C1 segment of cervical spinal cord (tissue), 14 donors: ENCODE data around the gene TOP1.
"Not testable (repeated sequence)": the region's sequence is repeated elsewhere in the genome, so short reads cannot be mapped to it uniquely, and the experiment has no call there.

Experiments used
- DNase-seq, 14 donors: peaks; one replicate each; lab custom pipeline; 2025; lab: John Stamatoyannopoulos, UW

TOP1 gene

GRCh38 chr20:41003936-41004294, 24.7 kb upstream of the TOP1 start:
- DNase-seq, result not testable (repeated sequence)

- peak in 1 of 14 donors; percentile 6 for DNase-seq
Measured at GRCh38 chr20:41004531-41005360, 23.9 kb upstream of the TOP1 start.

- peak in 3 of 14 donors; percentile 9 to 14 (median 11) for DNase-seq
Measured at GRCh38 chr20:41005361-41005729, 23.3 kb upstream of the TOP1 start.

GRCh38 chr20:41006126-41006935, 22.3 kb upstream of the TOP1 start:
- no peak for DNase-seq

- DNase-seq, result no peak
Measured at GRCh38 chr20:41006936-41007474, 21.6 kb upstream of the TOP1 start.

- no peak for DNase-seq
Measured at GRCh38 chr20:41007481-41007880, 21.1 kb upstream of the TOP1 start.

- no peak for DNase-seq
Measured at GRCh38 chr20:41009946-41010345, 18.7 kb upstream of the TOP1 start.

GRCh38 chr20:41011551-41012067, 17.0 kb upstream of the TOP1 start:
- DNase-seq, result peak in 1 of 14 donors; percentile 10

GRCh38 chr20:41014561-41015088, 14.0 kb upstream of the TOP1 start:
- DNase-seq, result no peak

- no peak for DNase-seq
Measured at GRCh38 chr20:41017448-41018042, 11.1 kb upstream of the TOP1 start.

GRCh38 chr20:41018153-41018552, 10.5 kb upstream of the TOP1 start:
- DNase-seq, result no peak

GRCh38 chr20:41023549-41023948, 5.1 kb upstream of the TOP1 start:
- DNase-seq, result no peak

GRCh38 chr20:41027366-41027765, 1.3 kb upstream of the TOP1 start:
- no peak for DNase-seq

GRCh38 chr20:41027872-41028358, 707 bp upstream of the TOP1 start:
- no peak for DNase-seq

GRCh38 chr20:41029150-41029901, 704 bp downstream of the TOP1 start:
- peak in 9 of 14 donors; percentile 24 to 68 (median 58) for DNase-seq

- no peak for DNase-seq
Measured at GRCh38 chr20:41030061-41030460, 1.4 kb downstream of the TOP1 start.

- DNase-seq, result no peak
Measured at GRCh38 chr20:41030531-41031242, 2.1 kb downstream of the TOP1 start.

GRCh38 chr20:41031243-41031619, 2.6 kb downstream of the TOP1 start:
- no peak for DNase-seq

- no peak for DNase-seq
Measured at GRCh38 chr20:41032271-41032670, 3.6 kb downstream of the TOP1 start.

- DNase-seq, result peak in 1 of 14 donors; percentile 17
Measured at GRCh38 chr20:41034239-41034638, 5.6 kb downstream of the TOP1 start.
